Mesenteric fat pad (tissue), 1 donor: Measurements from ENCODE around the gene DOCK9. TPM values are rescaled to one million over a fixed set of nuclear protein-coding genes. Genes with fewer than 3 reads are reported as not detected.
"Not testable (repeated sequence)": the region's sequence is repeated elsewhere in the genome, so short reads cannot be mapped to it uniquely, and the experiment has no call there.

Source experiments
- DNase-seq: peaks from one replicate; pipeline ENCODE4 v3.0.0-alpha.2; 2020; ENCODE audit warnings: low spot score
- total RNA-seq: library from RNA; stranded (reverse); fragmentation: NEBNext Ultra II Directional; extraction: Animal tissue kit (Norgen Biotek cat#: 25700); gene quantifications from one replicate; pipeline ENCODE4 v1.2.1, GENCODE V29; 2021
- donor health status: DM: yes; HTN: yes; CAD: no.

Gene DOCK9
- total RNA-seq, 1 donor from 2014 or later, result 127 TPM

- DNase-seq, result no peak
Observed at GRCh38 chr13:98825659-98826058, 152.2 kb downstream of the DOCK9 start.

DNA sequence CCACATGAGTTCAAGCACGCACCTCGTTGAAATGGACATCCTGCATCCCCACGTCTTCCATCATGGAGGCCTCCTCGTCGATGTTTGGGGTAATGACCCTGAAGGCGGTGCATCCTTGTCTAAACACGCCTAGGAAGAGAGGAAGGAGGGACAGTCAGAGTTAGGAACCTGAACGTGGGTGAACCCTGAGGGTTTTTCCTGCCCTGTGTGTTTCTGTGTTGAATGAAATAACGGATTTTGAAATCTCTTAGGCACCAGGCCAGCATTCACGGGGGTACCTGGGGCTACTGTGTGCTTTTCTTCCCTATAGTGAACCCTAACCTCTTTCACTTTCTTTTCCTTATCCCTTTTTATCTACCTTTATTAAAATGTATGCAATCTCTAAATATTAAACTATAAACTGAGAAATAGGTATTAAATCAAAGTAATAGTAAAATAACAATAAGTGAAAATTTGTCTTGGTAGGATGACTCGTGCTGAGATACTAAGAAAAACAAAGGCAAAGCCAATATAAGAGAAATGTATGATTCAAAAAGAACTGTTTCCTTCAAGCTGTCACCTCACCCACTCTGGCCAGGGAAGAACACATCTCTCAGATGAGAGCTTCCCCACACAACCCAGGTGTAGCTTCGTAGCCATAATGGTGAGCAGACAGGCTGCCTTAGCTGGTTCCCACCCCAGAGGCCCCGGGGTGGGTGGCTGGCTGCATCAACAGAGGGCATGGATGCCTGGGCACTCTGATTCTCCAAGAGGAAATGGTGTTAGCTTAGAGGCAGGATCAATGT is 153.3 kb downstream of the DOCK9 start:
- DNase-seq, result no peak

DNA sequence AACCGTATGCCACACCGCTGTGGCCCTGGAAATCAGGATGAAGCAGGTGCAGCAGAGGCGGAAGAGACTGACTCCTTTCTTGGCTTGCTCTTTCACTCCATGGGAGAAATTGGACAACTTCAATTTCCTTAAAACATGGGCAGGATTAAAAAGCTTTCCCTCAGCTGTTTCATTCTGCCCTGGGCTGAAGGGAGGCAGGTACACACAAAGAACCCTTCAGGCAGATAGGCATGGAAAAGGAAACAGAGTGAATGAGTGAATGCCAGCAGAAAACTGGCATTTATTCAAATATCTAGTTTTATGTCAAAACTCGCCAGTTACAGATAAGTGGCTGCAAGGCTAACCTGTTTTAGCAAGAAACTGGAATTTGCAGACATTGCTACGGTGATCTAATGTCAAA is 154.4 kb downstream of the DOCK9 start:
- DNase-seq, result no peak

GRCh38 chr13:98822225-98822606 is 155.6 kb downstream of the DOCK9 start:
- DNase-seq, result no peak

DNA sequence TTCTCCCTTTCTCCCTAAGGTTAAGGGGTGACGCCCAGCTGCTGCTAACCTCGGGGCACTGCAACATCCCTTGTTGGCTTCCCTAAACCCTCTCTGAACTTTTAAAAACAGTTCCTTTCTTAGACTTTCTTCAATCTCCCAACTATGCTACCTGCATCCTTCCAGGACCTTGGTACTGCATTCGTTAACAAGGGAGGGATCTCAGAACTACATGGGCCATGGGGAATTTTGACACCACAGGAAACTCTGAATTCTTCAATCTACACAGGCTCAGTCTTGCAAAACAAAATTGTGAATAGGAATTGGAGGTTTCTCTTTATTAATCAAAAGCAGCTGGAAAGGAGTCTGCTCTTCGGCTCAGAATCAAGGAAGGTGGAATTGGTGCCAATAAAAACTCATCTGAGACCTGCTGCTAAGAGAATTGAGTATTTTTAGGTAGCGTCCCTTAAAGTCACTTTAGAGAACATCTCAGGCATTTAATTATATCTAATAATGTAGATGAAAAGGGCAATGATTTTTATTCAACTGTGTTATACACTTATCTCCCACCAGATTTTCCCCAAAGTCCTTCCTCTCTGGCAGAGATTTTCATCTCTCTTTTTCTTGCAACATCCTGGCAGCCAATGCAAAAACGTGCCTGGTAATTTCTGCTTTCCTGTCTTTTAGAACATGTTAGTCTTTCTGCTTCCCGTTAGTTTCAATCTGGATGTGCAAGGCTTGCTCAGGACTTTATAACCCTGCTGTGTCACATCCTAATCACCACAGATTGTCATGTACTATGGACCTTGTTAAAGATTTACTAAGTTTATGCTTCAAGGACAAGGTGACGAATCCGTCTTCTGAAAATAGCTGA is 156.3 kb downstream of the DOCK9 start:
- no peak for DNase-seq

DNA sequence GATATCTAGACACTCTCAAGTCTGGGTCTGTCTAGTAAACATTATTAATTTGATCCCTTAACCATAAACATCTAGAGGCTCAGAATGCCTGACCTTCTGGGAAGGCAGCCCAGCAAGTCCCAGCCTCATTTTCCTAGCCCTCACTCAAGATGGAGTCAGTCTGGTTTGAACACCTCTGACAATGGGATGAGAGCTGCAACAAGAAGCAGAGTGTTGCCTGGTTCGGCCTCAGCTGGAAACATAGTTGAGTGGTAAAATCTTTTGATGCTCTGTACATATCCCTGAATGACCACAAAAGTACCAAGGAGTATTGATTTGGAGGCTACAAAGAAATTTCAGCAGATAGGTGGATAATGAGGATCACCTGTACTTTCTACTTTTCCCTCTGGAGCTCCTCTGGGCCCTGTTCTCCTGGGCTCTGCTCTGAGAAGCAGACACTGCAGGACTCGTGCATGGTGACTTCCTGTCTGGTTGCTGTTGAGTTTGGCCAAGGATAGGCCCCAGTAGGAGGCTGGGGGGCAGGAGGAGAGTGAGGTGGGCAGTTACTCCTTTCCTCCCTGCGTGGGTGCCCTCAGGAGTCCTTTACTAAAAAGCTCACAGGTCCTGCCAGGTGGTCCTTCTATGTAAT is 157.0 kb downstream of the DOCK9 start:
- DNase-seq, result no peak

- DNase-seq, result no peak
Observed at GRCh38 chr13:98820300-98820699, 157.6 kb downstream of the DOCK9 start.

GRCh38 chr13:98819382-98820010 is 158.4 kb downstream of the DOCK9 start:
- DNase-seq, result no peak

DNA sequence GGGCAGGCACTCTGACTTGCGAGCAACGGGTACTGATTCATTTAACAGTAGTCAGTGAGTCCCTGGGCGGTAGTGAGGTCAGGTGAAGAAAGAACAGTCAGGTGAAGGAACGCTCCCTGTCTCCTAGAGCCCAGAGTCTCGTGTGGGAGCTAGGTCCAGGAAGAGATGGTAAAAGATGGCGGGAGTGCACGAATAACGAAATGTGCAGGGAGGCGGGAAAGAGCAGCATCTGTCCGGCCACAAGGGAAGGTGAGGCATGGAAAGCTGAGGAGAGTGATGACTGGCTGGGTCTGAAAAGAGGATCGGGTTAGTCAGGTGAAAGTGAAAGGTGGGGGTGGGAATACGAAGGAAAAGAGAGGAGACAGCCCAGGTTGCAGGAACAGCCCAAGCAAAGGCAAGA is 161.5 kb downstream of the DOCK9 start:
- DNase-seq, result no peak

DNA sequence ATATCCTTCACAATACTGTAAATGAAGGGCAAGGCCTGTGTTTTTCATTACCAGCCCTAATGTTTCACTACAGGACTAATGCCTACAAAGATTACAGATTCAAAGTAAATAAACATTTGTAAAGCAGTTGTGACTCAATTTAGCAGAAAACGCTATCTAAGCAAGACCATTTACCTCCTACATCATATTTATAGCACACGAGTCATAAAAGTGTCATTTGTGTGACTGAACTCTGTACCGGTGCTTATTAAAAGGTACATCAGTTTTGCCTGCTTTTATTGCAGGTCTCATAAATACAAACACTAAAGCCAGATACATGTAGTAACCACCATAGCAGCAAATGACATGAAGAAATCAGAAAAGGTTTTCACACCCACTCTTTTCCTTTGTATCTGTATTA is 163.9 kb downstream of the DOCK9 start:
- no peak for DNase-seq

- DNase-seq, result not testable (repeated sequence)
Observed at GRCh38 chr13:98812186-98812790, 165.6 kb downstream of the DOCK9 start.

DNA sequence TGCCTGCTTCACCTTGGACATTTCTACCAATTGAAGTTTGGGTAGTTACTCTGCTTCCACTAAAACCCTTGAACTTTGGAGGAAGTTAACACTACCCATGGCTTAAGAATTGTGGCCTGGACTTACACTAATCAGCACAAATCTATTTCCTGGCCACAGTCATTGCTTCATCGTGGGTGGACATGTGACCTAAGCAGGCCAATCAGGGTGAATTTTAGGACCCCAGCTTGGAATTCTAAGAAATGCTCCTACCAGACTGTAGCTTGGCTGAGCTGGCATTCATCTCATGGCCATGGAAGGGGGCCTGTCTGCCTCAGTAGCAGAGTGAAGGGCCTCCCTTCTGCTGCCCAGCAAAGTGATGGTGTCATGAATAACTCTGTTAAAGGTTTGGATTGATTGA is 167.1 kb downstream of the DOCK9 start:
- DNase-seq, result no peak

- no peak for DNase-seq
Observed at GRCh38 chr13:98809345-98809777, 168.5 kb downstream of the DOCK9 start.

- no peak for DNase-seq
Observed at GRCh38 chr13:98807774-98808173, 170.1 kb downstream of the DOCK9 start.

GRCh38 chr13:98804336-98804855 is 173.5 kb downstream of the DOCK9 start:
- no peak for DNase-seq

- DNase-seq, result no peak
Observed at GRCh38 chr13:98803921-98804320, 173.9 kb downstream of the DOCK9 start.

GRCh38 chr13:98803111-98803561 is 174.7 kb downstream of the DOCK9 start:
- DNase-seq, result no peak

DNA sequence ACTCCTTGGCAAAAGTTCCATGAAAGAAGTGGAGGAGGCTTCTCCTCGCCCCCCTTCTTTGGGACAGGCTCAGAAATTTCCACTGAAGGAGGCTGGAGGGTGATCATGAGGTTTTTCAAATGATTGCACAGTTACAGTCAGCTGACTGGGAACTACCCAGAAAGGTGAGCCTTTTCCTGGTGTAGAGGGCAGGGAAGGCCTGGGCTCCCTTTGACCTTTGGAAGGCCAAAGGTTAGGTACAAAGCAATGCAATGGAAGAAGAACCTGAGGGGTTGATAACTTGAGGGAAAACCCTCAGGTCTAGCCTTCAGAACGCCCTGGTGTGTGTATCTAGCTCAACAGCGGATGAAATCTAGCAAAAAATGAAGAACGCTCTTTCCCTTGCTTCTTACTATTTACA is 175.3 kb downstream of the DOCK9 start:
- no peak for DNase-seq

DNA sequence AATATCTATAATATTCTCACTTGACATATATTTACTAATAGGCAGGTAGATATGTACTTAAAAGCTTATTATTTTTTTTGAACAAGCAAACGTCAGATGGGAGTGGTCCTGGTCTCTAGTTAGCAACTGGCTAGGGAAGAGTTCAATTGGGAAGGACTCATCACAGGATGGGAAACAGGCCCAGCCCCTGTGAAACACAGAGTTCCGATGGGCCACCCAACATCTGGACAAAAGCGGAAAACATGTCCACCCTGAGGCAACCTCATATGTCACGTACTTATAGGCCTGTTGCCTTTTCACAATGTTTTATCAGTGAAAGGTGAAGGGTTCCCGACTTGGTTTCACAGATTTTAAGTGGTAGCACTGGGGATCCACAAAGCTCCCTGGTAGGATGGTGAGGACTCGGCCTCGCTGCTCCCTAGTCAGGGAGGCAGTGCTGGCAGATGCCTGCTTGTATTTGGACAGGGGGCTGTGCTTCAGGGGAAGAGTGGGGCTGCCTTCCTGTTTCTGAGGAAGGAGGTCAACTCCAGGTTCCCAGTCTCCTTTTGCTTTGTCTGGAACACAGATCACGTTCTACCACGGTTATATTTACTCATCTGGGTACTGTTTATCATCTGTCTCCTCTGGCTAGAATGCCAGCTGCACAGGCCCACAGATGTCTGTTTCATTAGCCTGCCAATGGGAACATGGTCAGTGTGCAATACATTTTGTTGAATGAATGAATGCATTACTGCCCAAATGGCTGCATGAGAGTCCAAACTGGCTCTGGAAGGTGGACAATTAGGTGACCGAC is 176.0 kb downstream of the DOCK9 start:
- DNase-seq, result no peak

- DNase-seq, result no peak
Observed at GRCh38 chr13:98800078-98800477, 177.8 kb downstream of the DOCK9 start.
